HG03439 (cell line): ENCODE data around the gene GUCY2C.

Source experiments
- ATAC-seq: cut with Tn5 transposase; IDR thresholded peaks from one replicate; pipeline ENCODE4 v1.9.1; 2021; ENCODE audit warnings: mild to moderate bottlenecking, moderate library complexity; ENCODE audit not compliant: unreplicated experiment

Gene GUCY2C

GRCh38 chr12:14576896-14577295 lies 119.5 kb downstream of the GUCY2C start:
- ATAC-seq: peak; percentile 44

GRCh38 chr12:14575585-14575984 lies 120.8 kb downstream of the GUCY2C start:
- ATAC-seq: no peak

GRCh38 chr12:14573118-14573517 lies 123.3 kb downstream of the GUCY2C start:
- no peak for ATAC-seq

GRCh38 chr12:14572401-14572800 lies 124.0 kb downstream of the GUCY2C start:
- no peak for ATAC-seq

GRCh38 chr12:14571779-14572178 lies 124.6 kb downstream of the GUCY2C start:
- no peak for ATAC-seq

GRCh38 chr12:14570231-14570630 lies 126.2 kb downstream of the GUCY2C start:
- ATAC-seq: no peak

- no peak for ATAC-seq
Measured at GRCh38 chr12:14567351-14568162, 128.8 kb downstream of the GUCY2C start, which contains the start of gene PLBD1. PLBD1 (minus strand) TSS chr12:14567883; CDS start chr12:14567696, 187 bp downstream.

GRCh38 chr12:14564336-14564959 lies 132.0 kb downstream of the GUCY2C start:
- no peak for ATAC-seq

- no peak for ATAC-seq
Measured at GRCh38 chr12:14563046-14563445, 133.4 kb downstream of the GUCY2C start.
